Stimulated activated CD4-positive, alpha-beta T cell treated with anti-CD3 and anti-CD28 coated beads, Interleukin-15, amount 100 ng/mL, for 24 hours (primary cell): Measurements from ENCODE around the gene CTNND2.
"Not testable (repeated sequence)": the region's sequence is repeated elsewhere in the genome, so short reads cannot be mapped to it uniquely, and the experiment has no call there.

ENCODE experiments used
- DNase-seq: peaks from one replicate; pipeline ENCODE4 v3.0.0-alpha.2; 2020

Gene CTNND2

GRCh38 chr5:11364531-11364930 is 539.7 kb downstream of the CTNND2 start:
- no peak for DNase-seq

- DNase-seq = no peak
Measured at GRCh38 chr5:11363631-11364178, 540.5 kb downstream of the CTNND2 start.

GRCh38 chr5:11361768-11362167 is 542.5 kb downstream of the CTNND2 start:
- no peak for DNase-seq

GRCh38 chr5:11357928-11358327 is 546.3 kb downstream of the CTNND2 start:
- DNase-seq = no peak

GRCh38 chr5:11355491-11355890 is 548.8 kb downstream of the CTNND2 start:
- no peak for DNase-seq

GRCh38 chr5:11346336-11346735 is 557.9 kb downstream of the CTNND2 start:
- DNase-seq = no peak

- DNase-seq = no peak
Measured at GRCh38 chr5:11335881-11336760, 568.1 kb downstream of the CTNND2 start.

GRCh38 chr5:11334404-11334803 is 569.8 kb downstream of the CTNND2 start:
- DNase-seq = no peak

- DNase-seq = no peak
Measured at GRCh38 chr5:11329679-11330078, 574.6 kb downstream of the CTNND2 start.

- DNase-seq = no peak
Measured at GRCh38 chr5:11324521-11325289, 579.5 kb downstream of the CTNND2 start.

- DNase-seq = no peak
Measured at GRCh38 chr5:11323761-11324160, 580.5 kb downstream of the CTNND2 start.

- DNase-seq = no peak
Measured at GRCh38 chr5:11322133-11322532, 582.1 kb downstream of the CTNND2 start.

GRCh38 chr5:11319836-11320580 is 584.2 kb downstream of the CTNND2 start:
- DNase-seq = no peak

GRCh38 chr5:11313694-11314093 is 590.6 kb downstream of the CTNND2 start:
- not testable (repeated sequence) for DNase-seq

GRCh38 chr5:11311731-11312130 is 592.5 kb downstream of the CTNND2 start:
- no peak for DNase-seq

- no peak for DNase-seq
Measured at GRCh38 chr5:11311272-11311671, 593.0 kb downstream of the CTNND2 start.

- no peak for DNase-seq
Measured at GRCh38 chr5:11310158-11310557, 594.1 kb downstream of the CTNND2 start.

GRCh38 chr5:11306365-11306764 is 597.9 kb downstream of the CTNND2 start:
- DNase-seq = no peak

GRCh38 chr5:11305245-11305644 is 599.0 kb downstream of the CTNND2 start:
- no peak for DNase-seq

GRCh38 chr5:11304641-11305040 is 599.6 kb downstream of the CTNND2 start:
- DNase-seq = no peak

GRCh38 chr5:11302663-11303062 is 601.6 kb downstream of the CTNND2 start:
- DNase-seq = no peak

GRCh38 chr5:11301171-11301570 is 603.1 kb downstream of the CTNND2 start:
- DNase-seq = no peak

- DNase-seq = no peak
Measured at GRCh38 chr5:11300736-11301135, 603.5 kb downstream of the CTNND2 start.
